AG10803 (cell line): ENCODE data around the gene CTU2.

Experiments used
- DNase-seq: peaks from one replicate; pipeline ENCODE4 v3.0.0; 2010; ENCODE audit warnings: low read depth
- H3K4me3 ChIP-seq: 2 replicates; pipeline ENCODE4 v1.5.1; 2011; ENCODE audit warnings: mild to moderate bottlenecking, low read length, control low read depth
- CTCF ChIP-seq: conservative IDR thresholded peaks from 2 replicates; pipeline ENCODE4 v1.5.1; 2011; ENCODE audit warnings: mild to moderate bottlenecking, low read length, control low read depth, inconsistent platforms

CTU2 gene

GRCh38 chr16:88701581-88702370 lies 4.5 kb upstream of the CTU2 start:
- no peak for TF ChIP-seq CTCF
- no peak overlapping the region for H3K4me3 ChIP-seq
- DNase-seq = no peak

DNA sequence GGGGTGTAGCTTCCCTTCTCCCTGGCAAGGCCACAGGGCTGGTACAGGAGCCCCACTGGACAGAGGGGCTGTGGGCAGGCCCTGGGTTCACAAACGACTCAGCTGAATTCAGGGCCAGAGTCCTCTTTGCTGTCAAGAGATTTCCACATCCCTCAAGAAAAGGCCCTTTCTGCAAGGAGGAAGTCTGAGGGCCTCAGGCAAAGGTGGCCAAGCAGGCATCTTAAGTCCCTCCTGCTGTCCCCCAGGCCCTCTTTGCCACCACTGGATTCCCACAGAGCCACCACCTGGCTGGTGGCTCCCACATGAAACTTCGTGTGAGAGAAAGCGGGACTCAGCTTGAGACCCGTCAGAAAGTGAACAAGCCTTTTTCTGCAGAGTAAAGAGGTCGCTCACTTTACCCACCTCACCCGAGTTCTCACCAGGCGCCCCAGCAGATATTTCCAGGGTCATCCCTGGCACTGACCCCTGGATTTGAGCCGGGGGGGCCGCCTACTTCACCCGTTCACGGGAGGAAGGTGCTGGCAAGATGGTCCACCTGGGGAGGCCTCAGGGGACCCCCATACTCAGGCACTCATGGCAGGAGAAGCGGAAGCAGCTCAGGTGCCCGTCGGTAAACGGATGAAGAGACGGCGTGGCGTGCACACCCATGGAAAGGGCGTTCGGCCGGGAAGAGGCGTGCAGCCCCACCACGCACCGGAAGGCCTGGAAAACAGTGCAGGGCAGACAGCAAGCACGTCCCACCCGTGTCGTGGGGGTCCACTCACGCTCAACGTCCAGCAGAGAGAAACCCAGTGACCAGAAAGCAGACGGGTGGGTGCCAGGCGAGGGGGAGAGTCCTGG lies 3.7 kb upstream of the CTU2 start:
- TF ChIP-seq CTCF = no peak
- no peak overlapping the region for H3K4me3 ChIP-seq
- DNase-seq = no peak

- TF ChIP-seq CTCF = no peak
- H3K4me3 ChIP-seq = no peak overlapping the region
- DNase-seq = no peak
Observed at GRCh38 chr16:88703486-88704309, 2.6 kb upstream of the CTU2 start.

- H3K4me3 ChIP-seq = peak overlapping the region; percentile 62
- peak; percentile 37 for DNase-seq
- no peak for TF ChIP-seq CTCF
Observed at GRCh38 chr16:88705076-88705684, 1.1 kb upstream of the CTU2 start.

GRCh38 chr16:88705801-88706228 lies 488 bp upstream of the CTU2 start:
- no peak for TF ChIP-seq CTCF
- H3K4me3 ChIP-seq = peak overlapping the region; percentile 62
- no peak for DNase-seq

DNA sequence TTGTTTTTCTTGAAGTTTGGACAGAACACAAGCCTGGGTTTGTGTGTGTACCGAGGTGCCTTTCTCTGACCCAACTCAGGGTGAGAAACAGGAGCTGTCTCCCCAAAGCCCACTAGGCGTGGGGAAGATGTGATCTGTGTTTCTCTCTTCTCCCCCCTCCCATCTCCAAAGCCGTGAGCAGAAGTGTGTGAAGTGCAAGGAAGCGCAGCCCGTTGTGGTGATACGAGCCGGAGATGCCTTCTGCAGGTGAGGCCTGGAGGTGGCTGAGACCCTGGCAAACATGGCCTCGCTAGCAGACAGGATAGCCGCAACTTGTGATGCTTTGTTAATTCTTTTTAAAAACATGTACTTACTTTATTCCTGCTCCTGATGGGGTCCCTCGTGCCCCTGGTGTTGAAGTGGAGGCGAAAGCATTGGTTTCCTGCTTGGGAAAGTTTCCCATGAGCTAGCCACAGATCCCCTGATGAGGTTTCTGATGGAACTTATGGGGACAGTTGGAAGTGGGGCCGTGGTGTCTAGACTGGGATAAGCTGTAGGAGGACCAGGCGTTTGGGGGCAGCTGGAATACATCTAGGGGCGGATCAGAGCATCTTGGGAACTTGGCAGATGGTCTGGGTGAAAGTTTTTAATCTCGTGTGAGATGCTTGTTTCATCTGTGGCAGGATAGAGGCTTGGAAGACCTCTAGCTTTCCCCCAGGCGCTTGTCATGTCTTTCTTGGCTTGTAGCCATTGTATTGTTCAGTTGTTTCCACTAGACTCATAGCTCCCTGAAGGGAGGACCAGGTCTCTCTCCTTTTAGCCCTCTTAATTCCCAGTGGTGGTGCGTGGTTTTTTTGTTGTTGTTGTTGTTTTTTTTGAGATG lies 893 bp downstream of the CTU2 start:
- H3K4me3 ChIP-seq = peak overlapping the region; percentile 96
- no peak for TF ChIP-seq CTCF
- no peak for DNase-seq
